K562 (cell line): ENCODE measurements around the gene LILRA2. TPM values are rescaled to one million over a fixed set of nuclear protein-coding genes. Genes with fewer than 3 reads are reported as not detected.

Experiments
- ATAC-seq: fragments of 200-7000 bp; cut with Tn5 transposase; 3 replicates; pipeline ENCODE4 v1.9.1; 2020; ENCODE audit warnings: moderate library complexity
- BruUV-seq: library from RNA; stranded (reverse); fragments of 400-500 nt; replicated peaks from 2 replicates; lab custom pipeline; 2021; lab: Mats Ljungman, UMichigan
- CTCF ChIA-PET: fragments of 300-600 bp; formaldehyde crosslinking; extraction: SDS; loops from one replicate; lab custom pipeline; 2021; ENCODE audit warnings: low intra/inter-chr PET ratio; lab: Yijun Ruan, JAX
- POLR2A ChIA-PET: fragments of 300-600, 350-650 bp; sonication (Branson Sonifier 250); formaldehyde crosslinking; extraction: SDS; loops from one replicate; lab custom pipeline; 2021; ENCODE audit warnings: antibody characterized with exemption, inconsistent platforms; lab: Yijun Ruan, JAX
- DNase-seq, 4 experiments: peaks; one replicate each; pipeline versions ENCODE4 v3.0.0 to v3.0.0-alpha.2; 2011 to 2018; ENCODE audit warnings: low spot score in 3 of 4, mixed read lengths in 3 of 4; ENCODE audit errors: extremely low read depth in 1 of 4
- FAIRE-seq: peaks from 2 replicates; lab custom pipeline; 2011; peaks lifted over from hg19 to GRCh38; lab: Jason Lieb, UNC
- H2AFZ ChIP-seq: 2 replicates; pipeline ENCODE4 v1.6.0; 2011; ENCODE audit warnings: low read depth, low read length, control low read depth, inconsistent platforms
- H3K27ac ChIP-seq: fragments of 200-600 bp; 3 replicates; pipeline ENCODE4 v1.8.0; 2011; ENCODE audit warnings: low read depth, mild to moderate bottlenecking, control low read depth, inconsistent platforms, low read length, moderate library complexity, mixed read lengths; ENCODE audit errors: extremely low read depth
- H3K27me3 ChIP-seq, 2 experiments: fragments of 300-600 bp in 1 of 2; 2 replicates in 1 of 2; 3 replicates in 1 of 2; pipeline versions ENCODE4 v1.6.0 to v1.8.0; 2011; ENCODE audit warnings: inconsistent platforms in 2 of 2, low read length in 2 of 2, mild to moderate bottlenecking in 1 of 2, mixed read lengths in 1 of 2, moderate library complexity in 1 of 2; ENCODE audit not compliant: control insufficient read depth in 2 of 2, insufficient read depth in 2 of 2
- H3K36me3 ChIP-seq: fragments of 300-600 bp; 3 replicates; pipeline ENCODE4 v1.8.0; 2011; ENCODE audit warnings: mild to moderate bottlenecking, low read length, inconsistent platforms; ENCODE audit not compliant: control insufficient read depth, insufficient read depth
- H3K4me1 ChIP-seq, 2 experiments: fragments of 200-600 bp in 1 of 2; replicated peaks in 1 of 2; 2 replicates in 1 of 2; 3 replicates in 1 of 2; pipeline versions ENCODE4 v1.5.1 to v1.8.0; 2011; ENCODE audit warnings: inconsistent platforms in 2 of 2, low read length in 2 of 2, mild to moderate bottlenecking in 1 of 2, mixed read lengths in 1 of 2, moderate library complexity in 1 of 2; ENCODE audit not compliant: control insufficient read depth in 2 of 2, insufficient read depth in 2 of 2
- H3K4me2 ChIP-seq: 2 replicates; pipeline ENCODE4 v1.6.1; 2011; ENCODE audit warnings: low read length, control low read depth, inconsistent platforms, mixed read lengths; ENCODE audit not compliant: insufficient read depth
- H3K4me3 ChIP-seq: fragments of 200-600 bp; sonication (generic), shearing (Covaris generic); 2 replicates; pipeline ENCODE4 v1.5.1; 2016; ENCODE audit warnings: control low read depth, inconsistent platforms
- H3K79me2 ChIP-seq: fragments of 200-600 bp; 3 replicates; pipeline ENCODE4 v1.8.0; 2011; ENCODE audit warnings: low read length, inconsistent platforms; ENCODE audit not compliant: control insufficient read depth, insufficient read depth
- H3K9ac ChIP-seq, 2 experiments: 2 replicates each; pipeline versions ENCODE4 v1.6.0 to v1.6.1; 2011; ENCODE audit warnings: low read depth in 2 of 2, low read length in 2 of 2, control low read depth in 1 of 2, inconsistent platforms in 1 of 2, mild to moderate bottlenecking in 1 of 2, mixed read lengths in 1 of 2; ENCODE audit not compliant: insufficient read depth in 1 of 2
- H3K9me1 ChIP-seq: one replicate; pipeline ENCODE4 v1.6.0; 2011; ENCODE audit warnings: inconsistent platforms, mild to moderate bottlenecking, low read length, moderate library complexity; ENCODE audit not compliant: control insufficient read depth, insufficient read depth
- H3K9me3 ChIP-seq: replicated peaks from 2 replicates; pipeline ENCODE4 v1.5.1; 2011; ENCODE audit warnings: low read depth, low read length, inconsistent platforms; ENCODE audit not compliant: control insufficient read depth, insufficient read depth
- H4K20me1 ChIP-seq: replicated peaks from 2 replicates; pipeline ENCODE4 v1.6.1; 2011; ENCODE audit warnings: low read length, inconsistent platforms, mixed read lengths; ENCODE audit not compliant: control insufficient read depth, insufficient read depth
- DACH1 ChIP-seq: fragments of 450-650 bp; IDR thresholded peaks from 2 replicates; pipeline ENCODE4 v1.6.1; 2018; ENCODE audit not compliant: partially characterized antibody
- GABPB2 ChIP-seq: fragments of 250-450 bp; sonication (Bioruptor Pico); conservative IDR thresholded peaks from 2 replicates; pipeline ENCODE4 v1.5.1; 2021; ENCODE audit warnings: mild to moderate bottlenecking
- HDAC2 ChIP-seq: fragments of 450-650 bp; IDR thresholded peaks from 2 replicates; pipeline ENCODE4 v1.6.1; 2016; ENCODE audit warnings: mild to moderate bottlenecking
- HDAC6 ChIP-seq: IDR thresholded peaks from 2 replicates; pipeline ENCODE4 v1.6.1; 2012; ENCODE audit warnings: low read depth, mild to moderate bottlenecking, control low read depth, inconsistent platforms, low read length, moderate library complexity
- JUND ChIP-seq, 2 experiments: IDR thresholded peaks; 2 replicates in 1 of 2; 3 replicates in 1 of 2; pipeline ENCODE4 v1.6.1; 2011; ENCODE audit warnings: borderline replicate concordance in 2 of 2, low read depth in 2 of 2, low read length in 2 of 2, improper control_type of control experiment in 1 of 2, missing biosample characterization in 1 of 2, missing genetic modification characterization in 1 of 2, missing genetic modification reagents in 1 of 2
- LEF1 ChIP-seq: fragments of 450-650 bp; IDR thresholded peaks from 2 replicates; pipeline ENCODE4 v1.6.1; 2016; ENCODE audit warnings: mild to moderate bottlenecking
- NCOA2 ChIP-seq, 2 experiments: fragments of 450-650 bp; IDR thresholded peaks; 2 replicates each; pipeline ENCODE4 v1.6.1; 2018; ENCODE audit warnings: mild to moderate bottlenecking in 2 of 2, moderate library complexity in 1 of 2; ENCODE audit not compliant: partially characterized antibody in 2 of 2
- SOX6 ChIP-seq: fragments of 450-650 bp; IDR thresholded peaks from 2 replicates; pipeline ENCODE4 v1.6.1; 2014; ENCODE audit warnings: mild to moderate bottlenecking
- ZNF224 ChIP-seq: sonication (generic); formaldehyde crosslinking; IDR thresholded peaks from 2 replicates; pipeline ENCODE4 v1.8.0; 2022; ENCODE audit warnings: mild to moderate bottlenecking, missing genetic modification reagents
- ZNF23 ChIP-seq: fragments of 250-450 bp; sonication (Bioruptor Pico); IDR thresholded peaks from 2 replicates; pipeline ENCODE4 v1.4.0; 2020; ENCODE audit warnings: mild to moderate bottlenecking
- WGBS: fragments of 100-300 bp; shearing (Covaris generic); methylation state at CpG from one replicate; pipeline ENCODE4 v1.1.6; 2016; ENCODE audit warnings: low coverage, mixed read lengths; ENCODE audit not compliant: insufficient coverage; ENCODE audit errors: missing lambda C conversion rate; 5-methylcytosine and 5-hydroxymethylcytosine counted together
- in situ Hi-C: fragments of 300-500 bp; cut with MboI; formaldehyde crosslinking; loops from 4 replicates; pipeline ENCODE4 v1.15.0; 2018; ENCODE audit warnings: inconsistent platforms, mixed read lengths
- intact Hi-C: fragments of 100-400 bp; cut with micrococcal nuclease; formaldehyde crosslinking; loops from 2 replicates; pipeline ENCODE4 v1.14.2; 2022
- polyA plus RNA-seq, 8 experiments: library from polyadenylated mRNA; depleted of rRNA in 4 of 8; stranded (reverse) in 5 of 8; unstranded in 3 of 8; fragments of >200 nt; fragmentation: Nextera tagmentation in 2 of 8; fragmentation: Illumina TruSeq in 1 of 8; extraction: Ambion mirVana in 2 of 8; extraction: Trizol in 1 of 8; gene quantifications; 2 replicates each; pipeline versions ENCODE4 v1.2.1 to v1.2.3, GENCODE V29; 2011 to 2014; ENCODE audit warnings: inconsistent platforms in 1 of 8, missing spikeins in 1 of 8
- total RNA-seq, 7 experiments: library from RNA; depleted of rRNA in 6 of 7; stranded (reverse); fragments of >200 nt in 6 of 7; fragmentation: Illumina TruSeq in 2 of 7; extraction: Trizol in 2 of 7; gene quantifications; 2 replicates each; pipeline versions ENCODE4 v1.2.1 to v1.2.3, GENCODE V29; 2011 to 2021; ENCODE audit warnings: low replicate concordance in 1 of 7
- TF ChIP-seq, protein P1 (sequence below): IDR thresholded peaks from 3 replicates; pipeline ENCODE4 v1.6.1; 2011; ENCODE audit warnings: borderline replicate concordance, mild to moderate bottlenecking, moderate library complexity; ENCODE audit not compliant: insufficient read length; ENCODE audit errors: extremely low read depth
- TF ChIP-seq, protein P2 (sequence below): fragments of 250-450 bp; sonication (Bioruptor Pico); IDR thresholded peaks from 2 replicates; pipeline ENCODE4 v1.8.0; 2021; ENCODE audit warnings: mild to moderate bottlenecking, moderate library complexity
- TF ChIP-seq, protein P3 (sequence below): sonication (generic); formaldehyde crosslinking; IDR thresholded peaks from 2 replicates; pipeline ENCODE4 v1.8.1; 2023; ENCODE audit warnings: mild to moderate bottlenecking, missing genetic modification reagents
- TF ChIP-seq, protein P4 (sequence below): sonication (generic); formaldehyde crosslinking; IDR thresholded peaks from 2 replicates; pipeline ENCODE4 v1.4.0; 2020; ENCODE audit warnings: mild to moderate bottlenecking, missing genetic modification reagents

Gene LILRA2
- total and polyA plus RNA-seq, 9 of the 15 experiments (the other 6 are each of a cell fraction or from before 2014, with no cell fraction given) = 0.32 to 2.1 (median 0.96) TPM

DNA sequence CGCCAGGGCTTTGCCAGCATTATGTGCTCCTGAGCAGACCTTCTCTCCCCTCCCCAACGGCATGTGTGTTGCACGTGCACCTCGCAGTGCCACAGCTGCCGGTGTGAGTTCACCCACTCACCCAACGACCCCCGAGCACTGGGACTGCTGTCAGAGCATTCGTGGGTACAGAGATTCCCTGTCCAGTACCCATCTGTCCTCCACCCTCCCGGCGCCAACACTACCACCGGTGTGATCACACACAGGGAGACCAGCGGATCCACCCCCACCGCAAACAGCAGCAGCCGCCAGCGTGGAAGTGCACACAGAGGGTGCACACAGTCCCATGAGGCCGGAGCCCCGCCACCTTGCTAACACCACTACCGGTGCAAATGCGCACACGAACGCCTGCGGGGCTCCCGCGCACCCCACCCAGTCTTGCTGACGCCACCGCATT, 35.8 kb downstream of the LILRA2 start:
- Histone ChIP-seq H3K4me3 (no peak overlapping the region), H3K4me1 (no peaks in the 10 kb centered on the region), H3K27ac (no peak overlapping the region), H3K27me3 (peaks cover 16 to 34% of the 10 kb centered on the region in 2 experiments; a peak in 4 of 5 replicates), H3K79me2 (no peaks in the 10 kb centered on the region), H3K4me2 (no peak overlapping the region), H3K9me3 (no peaks in the 10 kb centered on the region), H2AFZ (no peak overlapping the region), H3K36me3 (no peaks in the 10 kb centered on the region), H3K9me1 (no peaks in the 10 kb centered on the region), H3K9ac (no peak overlapping the region), H4K20me1 (no peaks in the 10 kb centered on the region; the same call in none of the 2 replicates)
- no peak for DNase-seq
- POLR2A ChIA-PET = no interaction called here
- 1% methylated on average over 26 of the region's 26 CpGs for WGBS
- in situ Hi-C loops = no loop called here
- no peak for FAIRE-seq
- ATAC-seq = no peak
- TF ChIP-seq, protein P1, sequence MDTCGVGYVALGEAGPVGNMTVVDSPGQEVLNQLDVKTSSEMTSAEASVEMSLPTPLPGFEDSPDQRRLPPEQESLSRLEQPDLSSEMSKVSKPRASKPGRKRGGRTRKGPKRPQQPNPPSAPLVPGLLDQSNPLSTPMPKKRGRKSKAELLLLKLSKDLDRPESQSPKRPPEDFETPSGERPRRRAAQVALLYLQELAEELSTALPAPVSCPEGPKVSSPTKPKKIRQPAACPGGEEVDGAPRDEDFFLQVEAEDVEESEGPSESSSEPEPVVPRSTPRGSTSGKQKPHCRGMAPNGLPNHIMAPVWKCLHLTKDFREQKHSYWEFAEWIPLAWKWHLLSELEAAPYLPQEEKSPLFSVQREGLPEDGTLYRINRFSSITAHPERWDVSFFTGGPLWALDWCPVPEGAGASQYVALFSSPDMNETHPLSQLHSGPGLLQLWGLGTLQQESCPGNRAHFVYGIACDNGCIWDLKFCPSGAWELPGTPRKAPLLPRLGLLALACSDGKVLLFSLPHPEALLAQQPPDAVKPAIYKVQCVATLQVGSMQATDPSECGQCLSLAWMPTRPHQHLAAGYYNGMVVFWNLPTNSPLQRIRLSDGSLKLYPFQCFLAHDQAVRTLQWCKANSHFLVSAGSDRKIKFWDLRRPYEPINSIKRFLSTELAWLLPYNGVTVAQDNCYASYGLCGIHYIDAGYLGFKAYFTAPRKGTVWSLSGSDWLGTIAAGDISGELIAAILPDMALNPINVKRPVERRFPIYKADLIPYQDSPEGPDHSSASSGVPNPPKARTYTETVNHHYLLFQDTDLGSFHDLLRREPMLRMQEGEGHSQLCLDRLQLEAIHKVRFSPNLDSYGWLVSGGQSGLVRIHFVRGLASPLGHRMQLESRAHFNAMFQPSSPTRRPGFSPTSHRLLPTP = no peak
- TF ChIP-seq HDAC6 = no peak
- TF ChIP-seq ZNF224 = no peak
- no peak for TF ChIP-seq JUND (IDR thresholded peaks at IDR 0.05; ENCODE audit: borderline replicate concordance, low read depth, low read length)
- no peak for TF ChIP-seq JUND (tag; IDR thresholded peaks at IDR 0.05; ENCODE audit: borderline replicate concordance, low read depth, low read length)
- TF ChIP-seq DACH1 = no peak
- TF ChIP-seq, protein P2, sequence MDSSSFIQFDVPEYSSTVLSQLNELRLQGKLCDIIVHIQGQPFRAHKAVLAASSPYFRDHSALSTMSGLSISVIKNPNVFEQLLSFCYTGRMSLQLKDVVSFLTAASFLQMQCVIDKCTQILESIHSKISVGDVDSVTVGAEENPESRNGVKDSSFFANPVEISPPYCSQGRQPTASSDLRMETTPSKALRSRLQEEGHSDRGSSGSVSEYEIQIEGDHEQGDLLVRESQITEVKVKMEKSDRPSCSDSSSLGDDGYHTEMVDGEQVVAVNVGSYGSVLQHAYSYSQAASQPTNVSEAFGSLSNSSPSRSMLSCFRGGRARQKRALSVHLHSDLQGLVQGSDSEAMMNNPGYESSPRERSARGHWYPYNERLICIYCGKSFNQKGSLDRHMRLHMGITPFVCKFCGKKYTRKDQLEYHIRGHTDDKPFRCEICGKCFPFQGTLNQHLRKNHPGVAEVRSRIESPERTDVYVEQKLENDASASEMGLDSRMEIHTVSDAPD (CRISPR knock-in tag) = no peak
- no peak for TF ChIP-seq SOX6
- TF ChIP-seq NCOA2 (IDR thresholded peaks at IDR 0.05; ENCODE audit: partially characterized antibody in 2 of 2) = no peak
- TF ChIP-seq ZNF23 (CRISPR knock-in tag) = no peak
- TF ChIP-seq LEF1 = no peak
- TF ChIP-seq, protein P3, sequence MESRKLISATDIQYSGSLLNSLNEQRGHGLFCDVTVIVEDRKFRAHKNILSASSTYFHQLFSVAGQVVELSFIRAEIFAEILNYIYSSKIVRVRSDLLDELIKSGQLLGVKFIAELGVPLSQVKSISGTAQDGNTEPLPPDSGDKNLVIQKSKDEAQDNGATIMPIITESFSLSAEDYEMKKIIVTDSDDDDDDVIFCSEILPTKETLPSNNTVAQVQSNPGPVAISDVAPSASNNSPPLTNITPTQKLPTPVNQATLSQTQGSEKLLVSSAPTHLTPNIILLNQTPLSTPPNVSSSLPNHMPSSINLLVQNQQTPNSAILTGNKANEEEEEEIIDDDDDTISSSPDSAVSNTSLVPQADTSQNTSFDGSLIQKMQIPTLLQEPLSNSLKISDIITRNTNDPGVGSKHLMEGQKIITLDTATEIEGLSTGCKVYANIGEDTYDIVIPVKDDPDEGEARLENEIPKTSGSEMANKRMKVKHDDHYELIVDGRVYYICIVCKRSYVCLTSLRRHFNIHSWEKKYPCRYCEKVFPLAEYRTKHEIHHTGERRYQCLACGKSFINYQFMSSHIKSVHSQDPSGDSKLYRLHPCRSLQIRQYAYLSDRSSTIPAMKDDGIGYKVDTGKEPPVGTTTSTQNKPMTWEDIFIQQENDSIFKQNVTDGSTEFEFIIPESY = no peak
- TF ChIP-seq HDAC2 = no peak
- TF ChIP-seq, protein P4, sequence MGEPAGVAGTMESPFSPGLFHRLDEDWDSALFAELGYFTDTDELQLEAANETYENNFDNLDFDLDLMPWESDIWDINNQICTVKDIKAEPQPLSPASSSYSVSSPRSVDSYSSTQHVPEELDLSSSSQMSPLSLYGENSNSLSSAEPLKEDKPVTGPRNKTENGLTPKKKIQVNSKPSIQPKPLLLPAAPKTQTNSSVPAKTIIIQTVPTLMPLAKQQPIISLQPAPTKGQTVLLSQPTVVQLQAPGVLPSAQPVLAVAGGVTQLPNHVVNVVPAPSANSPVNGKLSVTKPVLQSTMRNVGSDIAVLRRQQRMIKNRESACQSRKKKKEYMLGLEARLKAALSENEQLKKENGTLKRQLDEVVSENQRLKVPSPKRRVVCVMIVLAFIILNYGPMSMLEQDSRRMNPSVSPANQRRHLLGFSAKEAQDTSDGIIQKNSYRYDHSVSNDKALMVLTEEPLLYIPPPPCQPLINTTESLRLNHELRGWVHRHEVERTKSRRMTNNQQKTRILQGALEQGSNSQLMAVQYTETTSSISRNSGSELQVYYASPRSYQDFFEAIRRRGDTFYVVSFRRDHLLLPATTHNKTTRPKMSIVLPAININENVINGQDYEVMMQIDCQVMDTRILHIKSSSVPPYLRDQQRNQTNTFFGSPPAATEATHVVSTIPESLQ (CRISPR knock-in tag) = no peak
- no peak for TF ChIP-seq GABPB2 (CRISPR knock-in tag)
- BruUV-seq = no TSS peak
- CTCF ChIA-PET = no interaction called here
- intact Hi-C loops = no loop called here
